Measurements from ENCODE around the gene GNAO1.

The GNAO1 gene

DNA sequence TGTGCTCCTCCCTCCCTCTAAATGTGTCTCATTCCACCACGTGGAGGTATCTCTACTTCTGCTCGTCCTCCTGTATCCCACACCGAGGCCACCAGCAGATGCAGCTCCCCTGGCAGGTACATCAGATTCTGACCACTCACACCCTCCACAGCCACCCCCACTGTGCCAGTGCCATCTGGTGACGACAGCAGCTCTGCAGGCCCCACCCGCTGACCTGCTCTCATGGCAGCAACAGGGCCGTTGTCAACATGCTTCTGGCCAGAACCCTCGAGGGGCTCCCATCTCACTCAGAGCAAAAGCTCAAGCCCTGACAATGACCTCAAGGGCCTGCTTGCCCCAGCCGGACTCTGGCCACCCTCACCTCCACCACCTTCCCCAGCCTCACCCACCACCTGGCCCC is 140.6 kb downstream of the GNAO1 start:
- DNase-seq (ENCODE audit: low read depth in 2 of 2, low spot score in 1 of 2), result no peak

DNA sequence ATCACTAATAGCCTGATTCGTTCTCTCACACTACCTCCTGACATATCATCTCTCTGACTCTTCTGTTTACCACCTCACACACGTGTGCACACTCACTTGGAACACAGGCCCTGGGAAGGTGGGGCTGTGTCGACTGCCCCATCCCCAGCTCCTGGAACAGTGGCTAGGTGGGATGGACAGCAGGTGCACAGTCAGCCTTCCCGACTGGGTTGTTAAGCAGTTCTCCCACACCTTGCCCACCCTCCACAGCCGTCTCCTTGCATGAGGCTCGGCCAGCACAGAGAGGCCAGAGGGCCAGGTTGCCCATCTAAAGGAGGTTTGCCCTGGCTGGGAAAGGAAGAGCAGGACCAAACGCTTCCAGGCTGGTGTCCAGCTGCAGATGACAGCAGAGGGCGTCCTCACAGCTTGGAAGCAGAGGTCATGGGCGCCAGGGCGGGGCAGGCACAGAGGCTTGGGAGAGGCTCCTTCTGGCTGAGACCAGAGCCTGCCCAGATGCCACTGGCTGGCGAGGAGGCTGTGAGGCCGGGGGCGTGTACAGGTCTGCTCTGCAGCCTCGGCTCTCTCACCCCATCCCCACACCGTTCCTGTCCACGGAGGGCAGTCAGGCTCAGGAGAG is 141.3 kb downstream of the GNAO1 start:
- DNase-seq (ENCODE audit: low read depth in 2 of 2, low spot score in 1 of 2), result no peak

DNA sequence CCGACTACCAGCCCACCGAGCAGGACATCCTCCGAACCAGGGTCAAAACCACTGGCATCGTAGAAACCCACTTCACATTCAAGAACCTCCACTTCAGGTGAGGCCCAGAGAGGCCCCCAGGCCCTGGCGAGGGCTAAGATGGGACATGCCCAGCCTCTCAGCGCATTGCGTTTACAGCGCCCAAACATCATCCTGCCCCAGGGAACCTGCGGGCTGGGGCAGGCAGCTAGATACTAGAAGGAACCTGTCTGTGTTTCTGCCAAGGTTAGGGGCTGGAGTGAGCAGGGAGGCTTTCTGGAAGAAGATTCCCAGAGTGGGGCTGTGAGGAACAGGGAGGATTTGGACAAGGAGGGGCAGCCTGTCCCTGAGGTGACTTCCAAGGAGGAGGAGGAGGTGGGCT is 143.5 kb downstream of the GNAO1 start:
- no peak for DNase-seq (ENCODE audit: low read depth in 2 of 2, low spot score in 1 of 2)

DNA sequence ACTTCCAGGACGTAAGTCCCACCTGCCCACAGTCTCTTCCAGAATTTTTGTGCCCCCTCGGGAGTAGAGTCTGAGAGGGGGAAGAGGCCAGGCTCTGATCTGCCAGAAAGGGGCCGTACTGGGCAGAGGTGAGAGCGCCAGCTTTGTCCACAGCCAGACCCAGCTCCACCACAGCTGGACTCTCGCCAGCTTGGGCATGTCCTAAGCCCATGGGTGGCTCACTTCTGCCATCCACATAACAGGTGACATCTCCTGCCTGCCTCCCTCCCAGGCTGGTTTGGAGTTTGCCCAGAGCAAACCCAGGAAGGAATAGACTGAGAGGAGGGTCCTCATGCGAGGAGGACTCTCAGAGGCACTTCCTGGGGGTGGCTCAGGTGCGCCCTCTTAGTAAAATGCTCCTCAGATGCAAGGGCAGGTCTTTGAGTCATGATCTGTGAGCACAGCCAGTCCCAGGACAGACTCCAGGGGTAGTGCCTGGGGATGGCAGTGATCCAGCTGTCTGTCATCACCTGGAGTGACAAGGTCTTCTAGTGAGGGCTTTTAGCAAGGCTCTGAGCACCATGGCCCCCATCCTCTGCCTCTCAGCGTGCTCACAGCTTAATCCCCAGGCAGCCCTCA is 144.9 kb downstream of the GNAO1 start:
- no peak for DNase-seq (ENCODE audit: low read depth in 2 of 2, low spot score in 1 of 2)

DNA sequence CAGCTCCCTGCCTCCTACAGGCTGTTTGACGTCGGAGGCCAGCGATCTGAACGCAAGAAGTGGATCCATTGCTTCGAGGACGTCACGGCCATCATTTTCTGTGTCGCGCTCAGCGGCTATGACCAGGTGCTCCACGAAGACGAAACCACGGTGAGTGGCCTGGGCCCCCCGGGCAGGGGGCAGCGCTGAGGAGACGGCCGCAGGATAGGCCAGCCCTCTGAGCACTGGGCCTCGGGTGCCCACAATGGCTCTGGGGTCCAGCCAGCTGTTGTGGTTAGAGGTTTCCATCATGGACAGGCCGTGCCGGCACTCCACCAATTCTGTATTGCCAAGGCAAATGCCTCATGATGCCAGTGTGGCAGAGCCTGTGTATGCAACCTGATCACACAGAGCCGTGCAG is 145.4 kb downstream of the GNAO1 start:
- DNase-seq (ENCODE audit: low read depth in 2 of 2, low spot score in 1 of 2), result no peak

DNA sequence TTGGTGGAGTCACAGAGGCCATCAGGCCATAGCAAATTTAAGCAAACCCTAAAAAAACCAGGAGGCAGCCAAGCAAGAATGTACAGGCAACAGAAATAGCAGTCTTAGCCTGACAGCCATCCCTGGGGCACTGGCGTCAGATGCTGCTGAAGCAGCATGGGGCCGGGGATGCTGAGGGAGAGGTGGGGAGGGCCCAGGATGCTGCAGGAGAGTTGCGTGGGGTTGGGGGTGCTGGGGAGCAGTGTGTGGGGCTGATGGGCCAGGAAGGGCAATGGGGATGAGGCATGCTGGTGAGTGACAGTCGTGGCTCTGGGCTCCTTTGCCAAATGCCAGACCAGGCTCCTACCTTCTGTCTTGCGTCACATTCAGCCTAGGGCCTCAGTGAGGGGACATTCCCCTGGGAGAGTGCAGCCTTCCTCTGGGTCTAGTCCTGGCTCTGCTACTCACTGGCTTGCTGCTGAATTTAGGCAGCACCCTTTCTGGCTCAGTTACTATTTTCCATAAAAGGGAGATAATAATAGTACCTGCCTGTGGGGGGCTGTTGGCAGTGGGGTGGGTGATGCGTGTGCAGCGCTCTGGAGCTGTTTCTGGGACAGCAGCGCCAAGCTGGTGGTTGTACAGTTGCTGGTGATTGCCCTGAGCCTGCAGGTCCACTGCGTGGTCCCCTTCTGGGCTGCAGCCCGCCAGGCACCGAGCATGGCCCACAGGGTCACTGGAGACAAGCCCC is 146.0 kb downstream of the GNAO1 start:
- no peak for DNase-seq (ENCODE audit: low read depth in 2 of 2, low spot score in 1 of 2)

DNA sequence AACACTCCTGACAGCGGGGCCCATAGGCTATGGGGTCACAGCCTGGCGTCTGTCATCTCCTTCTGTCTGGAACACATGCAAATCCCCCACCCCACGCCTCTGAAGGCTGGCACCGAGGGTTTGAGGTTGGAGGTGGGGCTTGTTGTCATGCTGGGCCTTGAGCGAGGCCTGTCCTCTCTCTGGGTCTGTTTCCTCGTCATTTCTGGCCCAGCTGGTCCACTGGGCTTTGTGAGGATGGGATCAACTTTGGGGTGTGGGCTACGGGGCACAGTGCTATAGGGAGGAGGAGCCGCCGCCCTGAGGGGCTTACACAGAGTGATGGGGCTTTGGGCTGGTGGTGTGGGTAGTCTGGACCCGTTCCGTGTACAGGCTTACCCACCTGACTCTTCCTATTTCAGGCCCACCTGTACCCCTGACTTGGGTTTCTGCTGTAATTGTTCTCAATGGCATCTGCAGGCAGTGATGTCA is 146.6 kb downstream of the GNAO1 start:
- DNase-seq (ENCODE audit: low read depth in 2 of 2, low spot score in 1 of 2), result no peak

DNA sequence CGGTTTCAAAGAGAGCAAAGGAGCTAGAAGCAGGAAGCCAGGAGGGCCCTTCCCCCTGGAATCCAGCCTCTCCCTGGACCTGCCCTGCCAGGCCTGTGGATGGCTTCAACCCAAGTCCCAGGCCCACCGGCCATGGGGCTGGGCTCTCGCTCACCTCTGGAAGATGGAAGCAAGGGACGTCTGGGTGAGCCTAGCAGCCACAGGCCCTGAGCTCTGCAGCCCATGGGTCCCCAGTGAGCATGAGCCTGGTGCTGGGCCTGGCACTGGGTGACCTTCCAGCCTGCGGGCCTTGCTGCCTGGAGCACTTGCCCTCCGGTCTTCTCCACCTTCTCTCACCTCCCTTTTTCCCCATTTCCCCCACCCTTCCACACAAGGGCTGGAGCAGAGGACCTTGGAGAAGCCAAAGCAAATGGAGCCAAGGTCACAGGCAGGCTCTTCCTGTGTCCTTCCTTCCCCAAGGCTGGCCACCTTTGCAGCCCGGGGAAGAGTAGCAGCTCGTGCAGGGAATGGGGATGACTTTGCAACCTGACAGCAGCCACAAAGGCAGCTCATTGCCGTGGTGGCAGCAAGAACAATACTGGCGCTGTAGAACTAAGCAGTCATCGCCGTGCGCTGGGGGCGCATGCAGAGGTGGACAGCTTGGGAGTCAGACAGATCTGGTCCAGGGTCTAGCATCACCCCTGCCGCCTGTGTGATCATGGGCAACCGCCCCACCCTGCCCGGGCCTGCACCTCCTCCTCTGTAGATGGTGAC is 147.5 kb downstream of the GNAO1 start:
- DNase-seq (ENCODE audit: low read depth in 2 of 2, low spot score in 1 of 2), result no peak

DNA sequence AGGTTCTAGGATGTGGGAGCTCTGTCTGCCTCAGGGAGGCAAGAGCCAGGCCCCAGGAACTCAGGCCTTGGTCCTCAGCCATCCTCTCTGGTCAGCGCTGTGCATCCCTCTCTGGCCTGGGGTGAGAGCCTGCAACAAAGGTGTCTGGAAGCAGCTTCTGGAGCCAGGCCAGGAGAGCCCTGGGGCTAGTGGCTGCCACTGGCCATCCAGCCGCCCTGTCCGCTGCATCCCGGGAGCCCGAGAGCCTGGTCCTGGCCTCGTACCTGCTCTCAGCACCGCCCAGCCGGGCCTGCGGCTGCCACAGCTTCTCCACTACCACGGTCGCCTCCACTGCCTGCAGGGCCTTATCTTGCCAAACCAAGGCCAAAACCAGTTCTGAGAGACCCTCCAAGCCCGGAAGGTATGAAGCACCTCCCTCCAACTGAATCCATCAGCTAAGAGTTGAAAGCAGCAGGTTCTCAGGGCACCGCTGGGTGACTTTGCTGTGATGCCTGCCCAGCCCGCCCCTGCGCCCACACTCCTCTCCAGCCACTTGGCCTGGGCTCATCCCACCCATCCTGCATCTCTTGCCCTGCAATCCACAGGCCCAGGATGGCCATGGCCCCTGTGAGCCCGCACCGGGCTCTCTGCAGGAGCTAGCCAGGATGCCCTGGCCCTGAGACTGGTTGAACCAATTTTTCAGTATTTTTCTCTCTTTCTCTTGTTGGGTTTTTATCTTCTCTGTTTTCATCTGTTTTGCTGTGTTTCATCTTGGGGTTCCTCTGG is 148.3 kb downstream of the GNAO1 start:
- DNase-seq (ENCODE audit: low read depth in 2 of 2, low spot score in 1 of 2), result no peak

DNA sequence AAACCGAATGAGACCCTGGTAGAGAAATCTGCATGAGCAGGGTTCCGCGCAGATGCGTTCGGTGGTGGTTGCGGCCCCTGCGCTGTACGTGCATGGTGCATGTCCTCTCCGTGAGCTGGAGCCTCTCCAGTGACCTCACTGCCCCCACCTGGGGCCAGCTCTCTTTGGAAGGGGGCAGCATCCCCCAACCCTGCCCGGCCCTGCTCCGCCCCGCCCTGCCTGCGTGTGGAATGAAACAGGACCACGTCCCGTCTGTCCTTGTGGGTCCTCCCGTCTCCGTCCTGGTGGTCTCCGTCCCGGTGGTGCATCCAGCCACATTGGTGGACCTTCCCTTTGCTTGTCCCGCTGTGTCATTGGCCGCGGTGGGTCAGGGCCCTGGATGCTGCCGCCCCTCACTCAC is 149.1 kb downstream of the GNAO1 start:
- no peak for DNase-seq (ENCODE audit: low read depth in 2 of 2, low spot score in 1 of 2)

DNA sequence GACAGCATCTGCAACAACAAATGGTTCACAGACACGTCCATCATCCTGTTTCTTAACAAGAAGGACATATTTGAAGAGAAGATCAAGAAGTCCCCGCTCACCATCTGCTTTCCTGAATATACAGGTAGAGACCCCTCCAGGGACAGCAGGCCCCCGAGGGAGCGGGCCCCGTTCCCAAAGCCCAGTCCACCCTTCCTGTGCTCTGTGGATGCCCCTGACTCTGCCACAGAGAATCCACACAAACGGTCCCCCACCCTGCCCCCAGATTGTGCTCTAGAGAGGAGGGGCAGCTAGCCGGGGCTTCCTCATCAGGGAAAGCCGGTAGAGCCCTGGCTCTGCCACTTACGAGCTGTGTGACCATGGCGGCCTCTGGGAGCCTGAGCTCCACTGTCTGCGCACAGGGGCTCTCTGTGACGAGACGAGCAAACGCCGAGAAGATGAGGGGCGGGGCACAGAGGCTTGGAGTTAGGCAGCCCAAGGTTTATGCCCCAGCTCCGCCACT is 149.6 kb downstream of the GNAO1 start:
- DNase-seq (ENCODE audit: low read depth in 2 of 2, low spot score in 1 of 2), result no peak

DNA sequence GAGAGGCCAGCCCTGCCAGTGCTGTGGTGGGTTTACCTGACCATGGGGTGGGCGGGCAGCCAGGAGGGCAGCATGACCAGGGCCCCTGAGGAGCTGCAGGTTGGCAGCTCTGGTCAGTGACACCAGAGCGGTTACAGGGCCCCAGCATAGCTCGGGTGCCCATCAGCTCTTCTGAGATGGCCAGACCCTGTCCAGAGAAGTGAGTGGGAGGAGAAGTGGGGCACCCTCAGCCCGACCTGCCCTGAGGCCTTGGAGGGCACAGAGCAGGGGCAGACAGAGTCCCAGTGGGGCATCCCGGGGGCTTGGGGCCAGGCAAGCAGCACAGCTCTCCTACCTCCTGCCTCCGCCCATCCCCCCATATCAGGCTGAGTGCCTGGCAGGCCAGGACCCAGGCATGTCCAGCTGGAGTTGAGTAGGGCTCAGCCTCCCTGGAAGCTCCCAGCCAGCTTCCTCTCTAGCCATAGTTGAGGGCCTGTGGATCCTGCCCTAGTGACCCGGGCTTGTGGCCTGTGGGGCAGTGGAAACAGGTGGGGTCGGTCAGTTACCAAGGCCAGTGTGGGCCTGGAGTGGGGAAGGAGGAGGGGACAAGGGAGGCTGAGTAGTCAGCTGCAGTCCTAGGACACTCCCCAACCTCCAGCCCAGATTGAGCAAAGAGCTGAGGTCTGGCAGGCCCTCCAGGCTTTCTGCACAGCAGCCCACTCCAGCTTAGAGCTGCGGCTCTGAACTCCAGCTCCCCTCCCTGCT is 150.5 kb downstream of the GNAO1 start:
- no peak for DNase-seq (ENCODE audit: low read depth in 2 of 2, low spot score in 1 of 2)

DNA sequence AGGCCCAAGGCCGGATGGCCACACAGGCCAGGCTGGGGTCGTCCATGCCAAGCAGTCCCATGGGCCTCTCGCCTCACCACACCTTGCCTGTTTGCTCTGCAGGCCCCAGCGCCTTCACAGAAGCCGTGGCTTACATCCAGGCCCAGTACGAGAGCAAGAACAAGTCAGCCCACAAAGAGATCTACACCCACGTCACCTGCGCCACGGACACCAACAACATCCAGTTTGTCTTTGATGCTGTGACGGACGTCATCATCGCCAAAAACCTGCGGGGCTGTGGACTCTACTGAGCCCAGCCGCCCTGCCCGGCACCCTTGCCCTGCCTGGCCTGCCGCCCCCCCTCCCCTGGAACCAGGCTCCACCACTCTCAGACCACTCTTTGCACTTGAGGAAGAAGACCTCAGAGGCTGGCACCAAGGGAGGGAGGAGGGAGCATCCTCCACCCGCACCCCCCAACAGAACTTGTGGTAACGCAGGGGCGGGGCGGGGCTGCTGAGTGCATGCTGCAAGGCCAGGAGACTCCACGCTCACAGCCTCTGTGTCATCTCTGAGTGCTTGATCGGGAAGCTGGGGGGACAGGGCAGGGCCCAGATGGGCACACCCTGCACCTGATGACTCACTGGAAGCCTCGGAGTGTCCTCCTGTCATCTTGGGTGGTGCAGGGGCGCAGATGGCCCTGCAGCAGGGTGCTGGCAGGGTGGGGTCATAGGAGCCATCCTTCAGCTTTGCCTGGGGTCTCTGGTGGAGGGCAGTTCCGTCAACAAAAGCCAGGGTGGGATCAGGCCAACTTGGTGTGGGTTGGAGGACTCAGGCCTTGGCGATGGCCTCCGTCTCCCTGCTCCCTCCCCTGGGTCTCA is 152.6 kb downstream of the GNAO1 start:
- no peak for DNase-seq (ENCODE audit: low read depth in 2 of 2, low spot score in 1 of 2)

DNA sequence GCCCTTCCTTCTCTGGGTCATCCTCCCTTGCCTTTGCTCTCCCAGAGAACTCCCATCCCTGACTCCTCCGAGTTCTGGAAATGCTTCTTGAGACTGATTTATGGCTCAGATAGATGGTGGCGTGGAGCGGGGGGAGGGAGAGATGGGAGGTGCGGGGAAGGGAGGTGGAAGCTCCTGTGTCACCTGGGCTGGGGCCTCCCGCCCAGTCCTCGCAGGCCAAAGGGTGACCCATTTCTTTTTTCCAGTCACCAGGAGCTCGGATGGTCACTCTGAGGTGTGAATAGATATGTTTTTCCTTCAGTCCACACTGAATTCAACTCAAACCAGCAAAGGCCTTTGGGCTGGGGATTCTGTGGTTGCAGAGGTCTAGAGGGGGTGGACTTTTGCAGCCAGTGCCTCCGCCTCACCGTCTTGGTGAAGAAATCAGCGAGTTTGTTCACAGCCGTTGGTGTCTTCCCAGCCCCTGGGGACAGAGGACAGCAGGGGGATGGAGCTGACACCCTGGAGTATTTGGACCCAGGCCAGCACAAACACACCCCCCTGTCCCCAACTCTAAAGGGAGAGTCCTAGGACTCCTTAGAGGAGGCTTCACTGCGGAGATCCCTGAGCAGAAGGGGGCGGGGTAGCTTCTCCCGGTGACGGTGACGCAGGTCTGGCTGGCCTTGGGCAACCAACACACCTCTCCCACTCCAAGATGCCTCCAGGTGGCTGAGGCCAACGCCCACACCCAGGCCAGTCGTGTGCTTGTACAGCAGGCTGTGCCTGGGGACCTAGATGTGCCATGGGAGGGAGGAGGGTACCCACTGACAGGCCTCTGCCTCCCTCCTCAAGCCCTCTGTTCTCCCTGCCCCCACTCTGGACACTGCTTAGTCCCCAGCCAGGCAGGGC is 153.5 kb downstream of the GNAO1 start:
- DNase-seq (ENCODE audit: low read depth in 2 of 2, low spot score in 1 of 2), result no peak

DNA sequence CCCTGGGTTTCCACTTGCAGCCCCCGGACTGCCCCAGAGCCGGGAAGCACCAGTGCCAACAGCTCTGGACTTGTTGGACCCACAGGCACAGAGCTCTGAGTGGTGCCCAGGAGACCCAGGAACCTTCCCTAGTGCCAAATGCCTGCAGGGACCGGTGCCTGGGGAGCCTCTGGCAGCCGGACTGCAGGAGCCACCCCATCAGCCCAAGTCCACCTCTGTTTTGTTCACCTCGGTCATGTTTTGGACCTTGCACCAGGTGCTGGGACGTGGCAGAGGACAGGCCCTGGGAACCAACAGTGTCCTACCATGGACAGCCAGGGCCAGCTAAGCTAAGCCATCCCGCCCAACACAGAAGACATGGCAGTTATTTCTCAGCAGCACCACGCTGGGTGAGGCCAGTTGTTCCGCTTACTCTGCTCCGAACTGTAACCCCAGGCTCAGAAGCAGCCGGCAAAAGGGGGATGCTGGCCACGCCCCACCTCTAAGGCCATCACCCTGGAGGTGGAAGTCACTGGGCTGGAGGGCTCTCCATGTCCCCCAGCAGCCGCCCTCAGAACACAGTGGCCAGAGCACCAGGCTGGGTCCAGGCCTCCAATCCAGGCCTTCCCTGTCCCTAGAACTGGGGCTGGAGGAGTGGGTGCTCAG is 154.2 kb downstream of the GNAO1 start:
- no peak for DNase-seq (ENCODE audit: low read depth in 2 of 2, low spot score in 1 of 2)

DNA sequence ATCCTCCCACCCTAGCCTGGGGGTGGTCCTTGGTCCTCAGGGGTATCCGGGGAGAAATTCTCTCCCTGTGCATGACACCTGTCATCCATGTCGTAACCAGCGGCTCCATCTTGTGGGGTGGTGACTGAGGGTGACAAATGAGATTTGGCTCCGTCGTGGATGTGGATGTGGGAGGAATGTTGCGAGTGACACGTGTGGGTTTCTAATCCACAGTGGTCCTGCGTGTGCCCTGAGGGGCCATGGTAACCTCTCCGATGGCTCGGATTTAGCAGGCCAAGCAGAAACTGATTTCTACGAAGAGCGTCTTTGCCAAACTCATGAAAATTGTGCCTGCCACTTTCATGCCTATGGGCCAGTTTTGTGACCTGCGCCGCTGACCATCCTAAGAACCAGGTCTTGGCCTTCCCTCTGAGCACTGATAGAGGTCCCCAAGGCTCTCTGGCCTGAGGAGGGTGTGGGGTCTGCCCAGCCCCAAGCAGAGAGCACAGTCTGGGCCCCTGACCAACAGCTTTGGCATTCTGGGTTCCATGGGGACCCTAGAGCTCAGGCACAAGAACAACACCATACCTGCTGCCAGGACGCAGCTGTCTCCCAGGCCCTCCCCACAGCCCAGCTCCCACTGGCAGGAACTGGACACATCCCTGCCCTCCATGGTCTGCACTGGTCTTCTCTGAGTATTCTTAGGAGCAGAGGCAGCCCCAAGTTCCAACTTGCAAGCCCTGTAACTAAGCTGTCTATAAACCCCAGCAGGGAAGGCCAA is 155.0 kb downstream of the GNAO1 start:
- DNase-seq (ENCODE audit: low read depth in 2 of 2, low spot score in 1 of 2), result no peak

DNA sequence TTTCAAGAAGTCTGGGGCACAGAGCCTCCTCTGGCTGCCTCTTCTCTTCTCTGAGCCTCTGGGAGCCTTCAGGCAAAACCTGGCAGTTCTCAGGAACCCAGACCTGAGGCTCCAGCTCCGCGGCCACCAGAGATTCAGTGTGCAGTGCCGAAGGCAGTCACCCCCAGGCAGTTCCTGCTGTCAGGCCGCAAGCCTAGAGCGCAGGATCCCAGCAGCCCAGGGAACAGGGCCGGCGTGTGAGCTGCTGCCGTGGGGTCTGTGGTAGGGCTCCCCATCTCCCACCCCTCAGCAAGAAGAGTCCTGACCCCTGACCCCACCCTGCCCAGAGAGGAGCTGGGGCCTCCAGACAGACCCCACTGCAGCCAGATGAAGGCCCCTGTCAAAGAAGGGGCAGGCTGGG is 155.9 kb downstream of the GNAO1 start:
- no peak for DNase-seq (ENCODE audit: low read depth in 2 of 2, low spot score in 1 of 2)

Measured in stimulated activated CD8-positive, alpha-beta memory T cell treated with anti-CD3 and anti-CD28 coated beads, Interleukin-4, amount 100 ng/mL, for 1 hour (primary cell).